H9 (cell line): Measurements from ENCODE around the gene EMC9. TPM values are rescaled to one million over a fixed set of nuclear protein-coding genes. Genes with fewer than 3 reads are reported as not detected.

Source experiments
- DNase-seq: peaks from one replicate; pipeline ENCODE4 v3.0.0-alpha.2; 2017
- H2AFZ ChIP-seq: one replicate; pipeline ENCODE4 v1.6.1; 2013; ENCODE audit warnings: mild to moderate bottlenecking, low read length, control low read depth, moderate library complexity
- H2AK5ac ChIP-seq: 2 replicates; pipeline ENCODE4 v1.6.1; 2013; ENCODE audit warnings: low read length, control low read depth, mixed read lengths; ENCODE audit not compliant: insufficient read length
- H2BK120ac ChIP-seq: one replicate; pipeline ENCODE4 v1.6.1; 2013; ENCODE audit warnings: low read depth, mild to moderate bottlenecking, low read length, control low read depth, inconsistent platforms; ENCODE audit not compliant: poor library complexity, severe bottlenecking
- H2BK12ac ChIP-seq: 2 replicates; pipeline ENCODE4 v1.6.1; 2013; ENCODE audit warnings: low read length, control low read depth, mixed read lengths, low read depth; ENCODE audit not compliant: insufficient read length
- H2BK15ac ChIP-seq: 2 replicates; pipeline ENCODE4 v1.6.1; 2013; ENCODE audit warnings: low read depth, low read length, control low read depth
- H2BK20ac ChIP-seq: one replicate; pipeline ENCODE4 v1.6.1; 2013; ENCODE audit warnings: low read depth, mild to moderate bottlenecking, low read length, control low read depth, inconsistent platforms; ENCODE audit not compliant: poor library complexity, severe bottlenecking
- H2BK5ac ChIP-seq: 2 replicates; pipeline ENCODE4 v1.6.1; 2013; ENCODE audit warnings: low read length, control low read depth, mixed read lengths; ENCODE audit not compliant: insufficient read length
- H3K14ac ChIP-seq: 2 replicates; pipeline ENCODE4 v1.6.1; 2013; ENCODE audit warnings: low read length, control low read depth; ENCODE audit not compliant: insufficient read depth
- H3K18ac ChIP-seq: 2 replicates; pipeline ENCODE4 v1.6.1; 2013; ENCODE audit warnings: low read depth, mild to moderate bottlenecking, mixed read lengths, low read length, control low read depth; ENCODE audit not compliant: insufficient read length
- H3K23ac ChIP-seq: 2 replicates; pipeline ENCODE4 v1.6.1; 2013; ENCODE audit warnings: low read length, control low read depth, mixed read lengths, low read depth; ENCODE audit not compliant: insufficient read length
- H3K23me2 ChIP-seq: 2 replicates; pipeline ENCODE4 v1.6.1; 2013; ENCODE audit warnings: low read depth, mild to moderate bottlenecking, mixed read lengths, low read length, control low read depth; ENCODE audit not compliant: insufficient read length, poor library complexity, severe bottlenecking
- H3K27ac ChIP-seq: 2 replicates; pipeline ENCODE4 v1.5.1; 2013; ENCODE audit warnings: low read length, control low read depth, mixed read lengths, low read depth; ENCODE audit not compliant: insufficient read length
- H3K27me3 ChIP-seq: 2 replicates; pipeline ENCODE4 v1.6.1; 2013; ENCODE audit warnings: low read length, control low read depth, inconsistent platforms; ENCODE audit not compliant: insufficient read depth
- H3K4ac ChIP-seq: 2 replicates; pipeline ENCODE4 v1.6.1; 2013; ENCODE audit warnings: low read depth, mild to moderate bottlenecking, control low read depth, inconsistent platforms, low read length, moderate library complexity
- H3K4me1 ChIP-seq: 2 replicates; pipeline ENCODE4 v1.6.1; 2013; ENCODE audit warnings: low read length, control low read depth, inconsistent platforms; ENCODE audit not compliant: insufficient read depth
- H3K4me2 ChIP-seq: 2 replicates; pipeline ENCODE4 v1.6.1; 2013; ENCODE audit warnings: low read length, control low read depth, mixed read lengths; ENCODE audit not compliant: insufficient read length, insufficient read depth
- H3K56ac ChIP-seq: 2 replicates; pipeline ENCODE4 v1.6.1; 2013; ENCODE audit warnings: low read depth, mild to moderate bottlenecking, mixed read lengths, low read length, control low read depth; ENCODE audit not compliant: insufficient read length
- H3K79me1 ChIP-seq: 2 replicates; pipeline ENCODE4 v1.6.1; 2013; ENCODE audit warnings: low read depth, mild to moderate bottlenecking, moderate library complexity, low read length, control low read depth, inconsistent platforms; ENCODE audit not compliant: insufficient read depth, poor library complexity, severe bottlenecking
- H3K79me2 ChIP-seq: 2 replicates; pipeline ENCODE4 v1.6.1; 2013; ENCODE audit warnings: low read length, control low read depth, inconsistent platforms; ENCODE audit not compliant: insufficient read depth
- H3K9ac ChIP-seq: 2 replicates; pipeline ENCODE4 v1.6.1; 2013; ENCODE audit warnings: low read length, control low read depth, mixed read lengths; ENCODE audit not compliant: insufficient read length; ENCODE audit errors: extremely low read depth
- H3K9me3 ChIP-seq: one replicate; pipeline ENCODE4 v1.6.1; 2013; ENCODE audit warnings: low read depth, low read length, inconsistent platforms; ENCODE audit not compliant: control insufficient read depth
- H3T11ph ChIP-seq: one replicate; pipeline ENCODE4 v1.6.1; 2013; ENCODE audit warnings: mild to moderate bottlenecking, low read length, control low read depth, inconsistent platforms
- H4K20me1 ChIP-seq: one replicate; pipeline ENCODE4 v1.6.1; 2013; ENCODE audit not compliant: control insufficient read depth, insufficient read length, insufficient read depth
- H4K5ac ChIP-seq: 2 replicates; pipeline ENCODE4 v1.6.1; 2013; ENCODE audit warnings: low read depth, mild to moderate bottlenecking, mixed read lengths, low read length, control low read depth; ENCODE audit not compliant: insufficient read length
- H4K8ac ChIP-seq: replicated peaks from 2 replicates; pipeline ENCODE4 v1.6.1; 2013; ENCODE audit warnings: low read length, control low read depth, mixed read lengths, low read depth; ENCODE audit not compliant: insufficient read length
- H4K91ac ChIP-seq: 2 replicates; pipeline ENCODE4 v1.6.1; 2013; ENCODE audit warnings: low read depth, mild to moderate bottlenecking, moderate library complexity, mixed read lengths, low read length, control low read depth; ENCODE audit not compliant: insufficient read length
- H3K27ac Mint-ChIP-seq, 3 experiments: 2 replicates in 2 of 3; 3 replicates in 1 of 3; pipeline ENCODE4 v1.8.0; 2020 to 2021; ENCODE audit warnings: mixed read lengths in 3 of 3, mild to moderate bottlenecking in 1 of 3, moderate library complexity in 1 of 3
- H3K27me3 Mint-ChIP-seq: 2 replicates; pipeline ENCODE4 v1.8.0; 2021; ENCODE audit warnings: low read depth, mild to moderate bottlenecking, moderate library complexity, mixed read lengths
- H3K36me3 Mint-ChIP-seq, 3 experiments: 2 replicates in 2 of 3; 3 replicates in 1 of 3; pipeline ENCODE4 v1.8.0; 2020 to 2021; ENCODE audit warnings: low read depth in 3 of 3, mixed read lengths in 3 of 3; ENCODE audit not compliant: insufficient read depth in 1 of 3
- H3K4me1 Mint-ChIP-seq, 2 experiments: 2 replicates each; pipeline ENCODE4 v1.8.0; 2020; ENCODE audit warnings: mixed read lengths in 2 of 2
- H3K4me3 Mint-ChIP-seq, 2 experiments: 2 replicates in 1 of 2; 3 replicates in 1 of 2; pipeline ENCODE4 v1.8.0; 2020 to 2021; ENCODE audit warnings: mild to moderate bottlenecking in 2 of 2, mixed read lengths in 2 of 2, moderate library complexity in 1 of 2
- H3K9me3 Mint-ChIP-seq, 2 experiments: 2 replicates in 1 of 2; 3 replicates in 1 of 2; pipeline ENCODE4 v1.8.0; 2020; ENCODE audit warnings: mild to moderate bottlenecking in 2 of 2, mixed read lengths in 2 of 2, moderate library complexity in 1 of 2
- CTCF ChIP-seq: fragments of 200-600 bp; sonication (generic); conservative IDR thresholded peaks from 3 replicates; pipeline ENCODE4 v1.8.0; 2021; ENCODE audit warnings: antibody characterized with exemption, mild to moderate bottlenecking
- WGBS: extraction: QIAGEN DNeasy Blood & Tissue Kit; methylation state at CpG from one replicate; pipeline ENCODE4 v1.1.7; 2013; ENCODE audit warnings: missing lambda C conversion rate, low lambda C conversion rate, mixed read lengths; ENCODE audit not compliant: insufficient read length; ENCODE audit errors: extremely low coverage; 5-methylcytosine and 5-hydroxymethylcytosine counted together
- total RNA-seq: library from RNA; stranded (reverse); gene quantifications from 2 replicates; pipeline ENCODE4 v1.2.1, GENCODE V29; 2021

The EMC9 gene
- total RNA-seq, 1 experiment from 2014 or later, result 52.9 TPM

- Histone ChIP-seq H3K27ac (no peak overlapping the region), H3T11ph (no peak overlapping the region), H3K4ac (no peak overlapping the region), H4K20me1 (no peaks in the 10 kb centered on the region), H2BK15ac (no peak overlapping the region), H3K18ac (no peak overlapping the region), H3K23me2 (peaks cover 10% of the 10 kb centered on the region), H3K4me1 (no peaks in the 10 kb centered on the region), H3K27me3 (no peaks in the 10 kb centered on the region), H2BK12ac (no peak overlapping the region), H3K4me2 (no peak overlapping the region), H3K14ac (no peak overlapping the region), H4K91ac (no peak overlapping the region), H3K79me1 (no peaks in the 10 kb centered on the region), H2BK20ac (no peak overlapping the region), H3K79me2 (no peaks in the 10 kb centered on the region), H2AFZ (no peak overlapping the region), H2BK120ac (no peak overlapping the region), H4K5ac (no peak overlapping the region), H3K23ac (no peak overlapping the region), H4K8ac (no peak overlapping the region), H2AK5ac (no peak overlapping the region), H3K56ac (no peak overlapping the region), H2BK5ac (no peak overlapping the region), H3K9me3 (no peaks in the 10 kb centered on the region), H3K9ac (no peak overlapping the region)
- H3K9me3 Mint-ChIP-seq, result 0 out of 5 replicates have a peak, but pooled peaks cover 0 to 2% of the 10 kb centered on the region in 2 experiments
- WGBS, result no CpG with 5 or more reads among the region's 24 CpGs
- peak overlapping the region in 2 of 3 experiments; percentile 39 to 50; a peak in 1 of 7 replicates for H3K27ac Mint-ChIP-seq
- no peaks in the 10 kb centered on the region for H3K27me3 Mint-ChIP-seq
- TF ChIP-seq CTCF, result no peak
- peaks cover 14 to 16% of the 10 kb centered on the region in 2 experiments for H3K4me1 Mint-ChIP-seq
- H3K4me3 Mint-ChIP-seq, result no peak overlapping the region
- peaks cover 0 to 4% (median 2%) of the 10 kb centered on the region in 3 experiments; a peak in 4 of 7 replicates for H3K36me3 Mint-ChIP-seq
- no peak for DNase-seq
Observed at GRCh38 chr14:24132061-24132685, 9.2 kb downstream of the EMC9 start.
